Measurements from ENCODE around the gene ZFPL1.
"Not testable (repeated sequence)": the region's sequence is repeated elsewhere in the genome, so short reads cannot be mapped to it uniquely, and the experiment has no call there.

ZFPL1 gene

GRCh38 chr11:65115361-65116082, 31.5 kb downstream of the ZFPL1 start:
- no peak for DNase-seq (ENCODE audit: low read depth)

DNA sequence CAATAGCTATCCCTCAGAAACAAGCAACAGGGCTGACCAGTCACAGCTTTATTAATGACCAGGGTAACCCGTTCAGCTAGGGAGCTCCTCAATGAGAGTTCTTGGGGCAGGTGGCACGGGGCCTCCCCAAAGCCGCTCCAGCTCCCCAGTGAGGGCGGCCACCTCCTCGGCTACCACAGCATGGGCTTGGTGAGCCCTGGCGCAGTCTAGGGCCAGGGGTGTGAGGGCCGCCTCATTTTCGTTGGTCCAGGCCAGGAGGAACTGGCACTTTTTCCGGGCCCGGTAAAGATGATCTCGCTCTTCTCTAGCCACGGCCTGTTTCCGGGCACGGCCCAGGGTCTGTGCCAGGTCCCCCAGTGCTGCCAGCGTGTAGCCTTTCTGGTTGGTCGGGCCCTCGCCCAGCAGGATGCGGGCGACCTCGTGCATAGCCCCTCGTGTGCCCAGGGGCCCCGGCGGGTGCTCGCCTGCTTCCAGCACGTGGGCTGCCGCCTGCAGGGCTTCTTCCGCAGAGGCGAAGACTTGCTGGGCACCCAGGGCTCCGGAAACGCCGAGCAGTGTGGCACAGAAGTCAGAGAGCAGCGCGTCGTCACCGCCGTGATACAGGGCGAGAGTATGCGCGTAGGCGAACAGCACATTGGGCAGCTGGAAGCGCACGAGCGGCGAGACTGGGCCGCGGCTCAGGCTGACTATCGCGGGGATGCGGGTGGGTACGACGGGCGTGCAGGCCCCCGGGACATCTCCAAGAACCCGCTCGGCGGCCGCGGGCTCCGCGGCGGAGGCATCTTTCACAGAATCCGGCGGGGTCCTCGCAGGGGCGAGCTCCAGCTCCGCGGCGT, 32.6 kb downstream of the ZFPL1 start:
- DNase-seq (ENCODE audit: low read depth), result peak; percentile 36

DNA sequence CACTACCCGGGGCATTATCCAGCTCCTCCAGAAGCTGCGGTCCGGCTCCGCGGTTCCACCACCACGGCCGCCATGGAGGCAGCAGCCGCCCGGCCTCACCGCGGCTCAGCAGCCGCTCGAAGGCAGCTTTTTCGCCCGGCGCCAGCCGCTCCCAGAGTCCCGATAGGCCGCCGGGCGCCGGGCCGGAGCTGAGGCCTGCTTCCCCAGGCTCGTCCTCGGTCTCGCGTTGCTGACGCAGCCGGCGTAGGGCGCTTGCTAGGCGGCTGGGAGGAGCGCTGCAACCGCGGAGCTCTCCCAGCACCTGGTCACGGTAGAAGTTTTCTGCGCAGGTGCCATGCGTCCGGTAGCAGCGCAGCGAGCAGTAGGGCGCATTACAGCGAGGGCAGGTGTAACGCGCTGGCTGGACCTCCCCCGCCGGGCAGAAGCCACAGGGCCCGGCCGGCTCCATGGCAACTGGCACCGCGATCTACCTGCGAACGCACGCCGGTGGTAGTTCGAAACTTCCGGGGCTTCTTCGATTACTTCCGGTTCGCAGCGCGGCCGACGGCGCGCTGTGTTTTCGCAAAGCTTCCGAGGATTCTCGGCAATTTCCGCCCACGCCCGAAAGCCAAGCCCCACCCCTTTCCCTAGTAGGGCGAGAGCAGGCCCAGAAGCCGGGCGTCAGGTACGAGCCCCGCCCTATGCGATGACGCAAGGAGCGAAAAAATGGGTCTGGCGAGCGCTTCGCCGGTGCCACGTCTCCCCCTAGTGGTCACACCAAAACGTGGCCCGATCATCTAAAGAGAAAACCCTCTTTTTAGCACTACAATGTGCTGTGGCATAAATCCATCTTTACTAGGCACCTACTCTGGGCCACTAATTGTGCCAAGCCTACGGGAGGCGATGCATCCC, 33.4 kb downstream of the ZFPL1 start, which contains the start of gene ZNHIT2:
TSS of gene ZNHIT2 (minus strand) at position 496 of the 891 bp plus-strand sequence. CDS start at position 448, 48 bp downstream.
- peak; percentile 100 for DNase-seq (ENCODE audit: low read depth)

GRCh38 chr11:65118097-65118837, 34.2 kb downstream of the ZFPL1 start:
- no peak for DNase-seq (ENCODE audit: low read depth)

DNA sequence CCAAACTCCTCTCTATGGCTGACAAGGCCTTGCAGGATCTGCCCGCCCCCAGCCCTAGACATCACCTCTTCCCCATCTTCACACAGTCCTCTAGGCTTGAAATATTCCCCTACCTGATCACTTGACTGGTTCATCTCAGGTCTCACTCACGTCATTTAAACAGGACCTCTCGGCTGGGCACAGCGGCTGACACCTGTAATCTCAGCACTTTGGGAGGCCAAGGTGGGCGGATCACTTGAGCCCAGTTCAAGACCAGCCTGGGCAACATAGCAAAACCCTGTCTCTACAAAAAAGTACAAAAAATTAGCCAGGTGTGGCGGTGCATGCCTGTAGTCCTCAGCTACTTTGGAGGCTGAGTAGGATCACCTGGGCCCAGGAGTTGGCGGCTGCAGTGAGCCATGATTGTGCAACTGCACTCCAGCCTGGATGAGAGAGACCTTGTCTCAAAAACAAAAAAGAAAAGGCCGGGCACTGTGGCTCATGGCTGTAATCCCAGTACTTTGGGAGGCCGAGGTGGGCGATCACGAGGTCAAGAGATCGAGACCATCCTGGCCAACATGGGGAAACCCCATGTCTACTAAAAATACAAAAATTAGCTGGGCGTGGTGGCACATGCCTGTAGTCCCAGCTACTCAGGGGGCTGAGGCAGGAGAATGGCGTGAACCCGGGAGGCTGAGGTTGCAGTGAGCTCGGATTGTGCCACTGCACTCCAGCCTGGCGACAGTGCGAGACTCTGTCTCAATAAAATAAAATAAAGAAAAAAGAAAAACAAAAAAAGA, 35.1 kb downstream of the ZFPL1 start:
- not testable (repeated sequence) for DNase-seq (ENCODE audit: low read depth)

DNA sequence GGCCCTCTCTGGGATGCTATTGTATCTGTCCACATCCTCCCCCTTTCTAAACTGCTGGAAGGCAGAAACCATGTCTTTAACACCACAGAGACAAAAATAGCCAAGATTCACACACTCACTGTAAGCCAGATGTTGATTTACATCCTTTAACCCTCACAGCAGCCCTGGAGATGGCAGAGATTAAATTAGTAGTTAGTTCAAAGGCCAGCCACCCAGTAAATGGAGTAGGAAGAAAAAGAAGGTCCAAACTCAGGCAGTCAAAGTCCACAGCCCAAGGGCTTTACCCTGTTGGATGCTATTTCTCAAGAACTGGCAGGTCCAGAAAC, 35.6 kb downstream of the ZFPL1 start:
- no peak for DNase-seq (ENCODE audit: low read depth)

DNA sequence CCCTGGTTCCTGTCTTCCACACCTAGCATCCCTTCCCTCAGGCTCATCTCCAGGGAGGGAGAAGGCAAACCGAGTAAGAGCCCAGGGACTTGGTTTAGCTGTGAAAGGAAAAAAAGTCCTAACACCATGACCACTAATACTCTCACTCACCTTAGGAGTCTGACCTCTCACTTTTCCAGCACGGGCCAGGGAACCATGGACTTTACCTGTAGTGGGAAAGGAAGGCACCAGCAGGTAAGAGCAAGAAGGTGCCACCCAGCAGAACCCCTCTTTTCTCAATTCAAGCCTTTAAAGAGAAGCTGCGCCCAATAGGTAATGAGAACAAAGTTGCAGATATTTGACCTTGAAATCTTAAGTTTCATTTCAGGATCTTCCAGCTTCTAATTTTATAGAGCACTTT, 36.8 kb downstream of the ZFPL1 start:
- DNase-seq (ENCODE audit: low read depth), result no peak

- no peak for DNase-seq (ENCODE audit: low read depth)
Measured at GRCh38 chr11:65121447-65121864, 37.4 kb downstream of the ZFPL1 start.

DNA sequence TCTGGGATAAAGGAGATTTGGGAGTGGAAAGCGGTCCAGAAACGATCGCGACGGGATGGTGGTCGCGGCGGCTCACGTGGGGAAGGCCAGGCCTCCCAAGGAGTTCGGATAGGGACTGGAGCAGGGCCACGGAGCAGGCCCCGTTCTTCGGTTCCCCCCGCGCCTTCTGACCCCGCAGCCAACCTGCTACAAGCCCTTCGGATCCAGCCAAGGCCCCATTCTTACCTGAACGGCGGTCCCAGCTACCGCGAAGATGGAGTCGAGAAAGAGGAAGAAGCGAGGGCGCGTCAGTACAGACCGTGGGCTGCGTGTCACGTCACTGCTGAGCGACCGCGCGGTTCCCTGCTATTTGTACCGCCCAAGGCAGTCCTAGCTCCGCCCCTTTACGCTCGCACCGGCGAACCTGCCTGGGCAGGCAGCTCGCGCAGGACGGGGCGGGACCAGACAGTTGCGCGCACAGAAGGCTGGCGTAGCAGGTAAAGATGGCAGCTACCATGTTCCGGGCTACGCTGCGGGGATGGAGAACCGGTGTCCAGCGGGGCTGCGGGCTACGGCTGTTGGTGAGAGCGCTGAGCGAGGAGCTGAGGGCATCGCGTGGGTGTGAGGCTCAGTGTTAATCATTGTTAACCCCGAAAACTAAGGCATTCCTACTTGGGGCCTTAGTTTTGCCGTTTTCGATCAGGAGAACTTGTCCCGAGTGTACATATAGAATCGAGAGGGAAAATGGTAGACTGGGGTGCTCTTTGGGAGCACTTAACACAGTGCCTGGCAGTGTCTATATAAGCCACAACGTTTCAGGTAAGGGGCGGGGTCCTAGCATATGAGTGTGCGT, 38.1 kb downstream of the ZFPL1 start, which contains the start of the genes FAU and MRPL49:
TSS of gene FAU (minus strand) at position 270 of the 832 bp plus-strand sequence. CDS start 321 bp downstream, outside the sequence.
TSS of gene MRPL49 (plus strand) at position 457 of the 832 bp plus-strand sequence. CDS start at position 483, 26 bp downstream.
- peak; percentile 96 for DNase-seq (ENCODE audit: low read depth)

GRCh38 chr11:65124480-65125196, 40.6 kb downstream of the ZFPL1 start:
- no peak for DNase-seq (ENCODE audit: low read depth)

- no peak for DNase-seq (ENCODE audit: low read depth)
Measured at GRCh38 chr11:65125197-65126056, 41.4 kb downstream of the ZFPL1 start.

DNA sequence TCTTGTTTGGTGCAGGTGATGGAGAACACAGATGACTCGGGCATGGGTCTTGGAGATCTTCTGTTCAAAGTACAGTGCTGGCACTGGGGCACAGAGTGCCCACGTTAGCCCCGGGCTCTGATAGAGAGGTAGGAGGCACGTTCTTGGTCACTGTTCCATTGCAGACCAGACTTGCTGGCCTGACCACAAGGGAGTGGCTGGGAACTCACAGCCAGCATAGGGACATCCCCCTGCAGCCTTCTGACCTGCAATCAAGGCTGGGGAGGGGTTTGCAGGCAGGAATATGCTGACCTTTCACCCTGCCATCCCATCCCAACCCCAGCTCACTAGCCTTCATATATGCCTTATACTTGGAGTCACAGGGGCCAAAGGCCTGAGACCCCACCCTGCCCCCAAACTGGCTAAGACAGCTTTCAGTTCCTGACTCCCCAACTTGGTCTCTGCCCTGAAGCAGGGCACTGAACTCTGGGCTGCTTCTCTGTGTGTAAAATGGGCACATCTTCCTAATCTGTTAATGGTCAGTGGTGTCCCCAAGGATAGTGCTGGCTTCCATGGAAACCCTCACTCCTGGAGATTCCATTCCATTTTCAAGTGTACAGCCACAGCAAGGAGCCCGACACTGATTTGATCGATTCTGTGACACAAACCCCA, 42.7 kb downstream of the ZFPL1 start:
- DNase-seq (ENCODE audit: low read depth), result no peak

DNA sequence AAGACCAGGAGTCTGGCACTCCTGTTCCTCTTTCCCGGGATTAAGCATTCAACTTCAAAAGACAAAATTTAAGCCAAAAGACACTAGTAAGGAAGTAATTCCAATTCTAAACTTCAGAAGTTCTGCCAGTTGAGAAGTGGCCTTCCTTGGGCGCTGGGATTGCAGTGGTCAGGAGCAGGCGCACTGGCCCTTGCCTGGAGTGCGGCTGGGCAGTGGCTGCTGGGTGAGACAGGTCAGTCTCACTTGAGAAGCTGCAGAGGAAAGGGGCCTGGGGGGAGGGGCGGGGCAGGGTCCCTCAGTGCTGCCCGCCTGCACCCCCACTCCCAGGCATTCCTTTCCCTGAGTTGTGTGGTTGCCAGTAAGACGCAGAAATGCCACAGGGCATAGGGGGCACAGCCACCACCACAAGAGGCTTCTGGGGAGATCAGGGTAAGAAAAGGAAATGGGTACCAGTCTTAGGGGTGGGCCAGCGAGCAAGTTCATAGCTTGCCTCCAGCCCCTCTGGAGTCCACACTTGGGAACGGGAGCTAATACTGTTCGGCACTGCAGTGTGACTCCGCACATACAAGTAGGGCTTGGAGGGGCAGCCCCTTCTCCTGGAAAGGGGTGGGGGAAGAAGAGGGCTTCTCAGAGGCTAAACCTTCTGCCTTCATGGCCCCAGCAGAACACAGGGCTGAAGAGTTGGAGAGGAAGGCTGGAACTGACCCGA, 43.6 kb downstream of the ZFPL1 start:
- no peak for DNase-seq (ENCODE audit: low read depth)

GRCh38 chr11:65128182-65129145, 44.4 kb downstream of the ZFPL1 start:
- DNase-seq (ENCODE audit: low read depth), result no peak

DNA sequence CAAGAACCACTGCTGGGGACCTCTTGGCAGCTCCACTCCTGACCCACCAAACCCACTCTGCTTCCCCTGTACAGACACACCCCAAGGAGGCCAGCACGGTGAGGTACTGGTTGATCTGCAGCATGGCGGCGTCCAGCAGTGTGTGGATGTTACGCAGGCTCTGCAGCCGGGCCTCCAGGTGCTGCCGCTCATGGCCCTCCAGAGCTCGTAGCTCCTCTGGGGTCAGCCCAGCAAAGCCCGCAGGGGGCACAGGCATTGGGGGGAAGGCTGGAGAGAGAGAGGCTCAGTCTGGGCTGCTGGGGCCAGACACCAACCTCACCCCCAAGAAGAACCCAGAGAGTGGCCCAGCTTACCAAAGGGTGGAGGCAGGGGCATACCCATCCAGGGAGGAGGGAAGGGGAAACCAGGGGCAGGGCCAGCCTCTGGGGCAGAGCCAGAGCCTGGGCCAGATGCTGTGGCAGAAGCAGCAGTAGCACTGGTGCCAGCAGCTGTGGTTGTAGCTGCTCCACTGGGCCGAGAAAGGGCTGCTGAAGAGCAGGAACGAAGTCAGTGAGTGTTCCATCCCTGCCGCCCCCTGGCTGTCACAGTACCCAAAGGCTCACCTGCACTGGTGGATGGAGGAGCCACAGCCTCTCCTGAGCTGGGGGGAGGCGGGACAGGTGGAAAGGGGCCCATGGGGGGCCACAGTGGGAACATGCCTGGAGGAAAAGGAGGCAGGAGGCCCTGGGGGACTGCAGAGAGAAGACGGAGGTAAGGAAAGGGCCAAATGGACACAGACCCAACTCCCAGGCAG, 45.8 kb downstream of the ZFPL1 start:
- no peak for DNase-seq (ENCODE audit: low read depth)
